K562 (cell line): ENCODE data around the gene TAF1B. TPM values are rescaled to one million over a fixed set of nuclear protein-coding genes. Genes with fewer than 3 reads are reported as not detected.

ENCODE experiments used
- CBX1 ChIP-seq: sonication (generic); IDR thresholded peaks from 2 replicates; pipeline ENCODE4 v1.6.1; 2016; ENCODE audit warnings: antibody characterized with exemption, low read depth, mild to moderate bottlenecking
- CBX8 ChIP-seq: fragments of 200-600 bp; sonication (generic); IDR thresholded peaks from 2 replicates; pipeline ENCODE4 v1.6.1; 2012; ENCODE audit warnings: borderline replicate concordance, mixed run types, low read depth, mild to moderate bottlenecking, moderate library complexity, mixed read lengths, low read length, control low read depth, inconsistent platforms; ENCODE audit not compliant: poor library complexity, severe bottlenecking; ENCODE audit errors: extremely low read depth
- CEBPB ChIP-seq: fragments of 450-650 bp; IDR thresholded peaks from 2 replicates; pipeline ENCODE4 v1.6.1; 2016; ENCODE audit warnings: missing genetic modification characterization, missing compliant biosample characterization
- CEBPG ChIP-seq, 3 experiments: fragments of 200-800 bp in 1 of 3; sonication (Bioruptor generic) in 1 of 3; sonication (generic) in 1 of 3; formaldehyde crosslinking in 1 of 3; IDR thresholded peaks in 2 of 3; conservative IDR thresholded peaks in 1 of 3; 2 replicates each; pipeline versions ENCODE4 v1.6.1 to v1.8.0; 2016 to 2022; ENCODE audit warnings: missing compliant biosample characterization in 2 of 3, missing genetic modification characterization in 2 of 3, mild to moderate bottlenecking in 1 of 3, missing genetic modification reagents in 1 of 3
- ETV1 ChIP-seq: fragments of 450-650 bp; conservative IDR thresholded peaks from 2 replicates; pipeline ENCODE4 v1.6.1; 2016; ENCODE audit warnings: missing genetic modification characterization, control low read depth, low read depth, missing compliant biosample characterization
- EWSR1 ChIP-seq: fragments of 450-650 bp; IDR thresholded peaks from 2 replicates; pipeline ENCODE4 v1.6.1; 2018; ENCODE audit warnings: borderline replicate concordance, mild to moderate bottlenecking, low read depth, moderate library complexity; ENCODE audit not compliant: partially characterized antibody
- FOXJ3 ChIP-seq: sonication (generic); formaldehyde crosslinking; IDR thresholded peaks from 2 replicates; pipeline ENCODE4 v1.4.0; 2020; ENCODE audit warnings: mild to moderate bottlenecking, missing genetic modification reagents
- GATAD2A ChIP-seq: fragments of 450-650 bp; IDR thresholded peaks from 2 replicates; pipeline ENCODE4 v1.6.1; 2017
- JUND ChIP-seq, 2 experiments: IDR thresholded peaks; 2 replicates in 1 of 2; 3 replicates in 1 of 2; pipeline ENCODE4 v1.6.1; 2011; ENCODE audit warnings: borderline replicate concordance in 2 of 2, low read depth in 2 of 2, low read length in 2 of 2, improper control_type of control experiment in 1 of 2, missing biosample characterization in 1 of 2, missing genetic modification characterization in 1 of 2, missing genetic modification reagents in 1 of 2
- NBN ChIP-seq: fragments of 450-650 bp; IDR thresholded peaks from 2 replicates; pipeline ENCODE4 v1.6.1; 2016; ENCODE audit warnings: low read depth, mild to moderate bottlenecking
- NCOA6 ChIP-seq: fragments of 450-650 bp; IDR thresholded peaks from 2 replicates; pipeline ENCODE4 v1.6.1; 2017; ENCODE audit warnings: mild to moderate bottlenecking
- OTX1 ChIP-seq: fragments of 450-650 bp; formaldehyde crosslinking; IDR thresholded peaks from 2 replicates; pipeline ENCODE4 v1.4.0; 2022; ENCODE audit warnings: mild to moderate bottlenecking
- RBM25 ChIP-seq: fragments of 200-400 bp; formaldehyde crosslinking; IDR thresholded peaks from 2 replicates; pipeline ENCODE4 v1.6.1; 2018; ENCODE audit warnings: low read length, low read depth, moderate library complexity; ENCODE audit not compliant: severe bottlenecking
- RHOXF2B ChIP-seq: fragments of 250-450 bp; sonication (Bioruptor Pico); conservative IDR thresholded peaks from 2 replicates; pipeline ENCODE4 v1.5.1; 2021
- SIN3A ChIP-seq, 2 experiments: fragments of 150-350 bp in 1 of 2; IDR thresholded peaks; 2 replicates each; pipeline ENCODE4 v1.6.1; 2011 to 2016; ENCODE audit warnings: borderline replicate concordance in 2 of 2, low read depth in 2 of 2, low read length in 2 of 2, mild to moderate bottlenecking in 2 of 2, moderate library complexity in 2 of 2; ENCODE audit not compliant: control insufficient read depth in 1 of 2
- SIN3B ChIP-seq: fragments of 450-650 bp; IDR thresholded peaks from 2 replicates; pipeline ENCODE4 v1.6.1; 2017; ENCODE audit warnings: low read depth, mild to moderate bottlenecking, moderate library complexity
- SMC3 ChIP-seq: conservative IDR thresholded peaks from 2 replicates; pipeline ENCODE4 v1.6.1; 2011; ENCODE audit warnings: low read depth, low read length, improper control_type of control experiment; ENCODE audit not compliant: insufficient read depth
- ZNF3 ChIP-seq: fragments of 250-450 bp; sonication (Bioruptor Pico); IDR thresholded peaks from 2 replicates; pipeline ENCODE4 v1.5.0; 2021; ENCODE audit warnings: mild to moderate bottlenecking, moderate library complexity
- ZNF584 ChIP-seq: fragments of 200-800 bp; sonication (Bioruptor generic); IDR thresholded peaks from 2 replicates; pipeline ENCODE4 v1.6.1; 2016; ENCODE audit warnings: low read depth, mild to moderate bottlenecking, missing genetic modification characterization, missing compliant biosample characterization
- ZNF766 ChIP-seq: fragments of 200-800 bp; sonication (Bioruptor generic); conservative IDR thresholded peaks from 2 replicates; pipeline ENCODE4 v1.6.1; 2016; ENCODE audit warnings: missing genetic modification characterization, missing compliant biosample characterization
- polyA plus RNA-seq, 8 experiments: library from polyadenylated mRNA; depleted of rRNA in 4 of 8; stranded (reverse) in 5 of 8; unstranded in 3 of 8; fragments of >200 nt; fragmentation: Nextera tagmentation in 2 of 8; fragmentation: Illumina TruSeq in 1 of 8; extraction: Ambion mirVana in 2 of 8; extraction: Trizol in 1 of 8; gene quantifications; 2 replicates each; pipeline versions ENCODE4 v1.2.1 to v1.2.3, GENCODE V29; 2011 to 2014; ENCODE audit warnings: inconsistent platforms in 1 of 8, missing spikeins in 1 of 8
- total RNA-seq, 7 experiments: library from RNA; depleted of rRNA in 6 of 7; stranded (reverse); fragments of >200 nt in 6 of 7; fragmentation: Illumina TruSeq in 2 of 7; extraction: Trizol in 2 of 7; gene quantifications; 2 replicates each; pipeline versions ENCODE4 v1.2.1 to v1.2.3, GENCODE V29; 2011 to 2021; ENCODE audit warnings: low replicate concordance in 1 of 7
- TF ChIP-seq, protein P1 (sequence below): sonication (generic); formaldehyde crosslinking; IDR thresholded peaks from 2 replicates; pipeline ENCODE4 v1.8.0; 2022; ENCODE audit warnings: missing genetic modification reagents, mild to moderate bottlenecking, moderate library complexity, borderline replicate concordance
- TF ChIP-seq, protein P2 (sequence below): sonication (generic); formaldehyde crosslinking; IDR thresholded peaks from 2 replicates; pipeline ENCODE4 v1.8.0; 2022; ENCODE audit warnings: mild to moderate bottlenecking, missing genetic modification reagents
- TF ChIP-seq, protein P3 (sequence below), 3 experiments: IDR thresholded peaks in 2 of 3; conservative IDR thresholded peaks in 1 of 3; 2 replicates each; pipeline ENCODE4 v1.5.1; 2011 to 2012; ENCODE audit warnings: low read length in 3 of 3, mild to moderate bottlenecking in 3 of 3, control low read depth in 2 of 3, improper control_type of control experiment in 1 of 3, inconsistent platforms in 1 of 3, low read depth in 1 of 3, mixed read lengths in 1 of 3, moderate library complexity in 1 of 3; ENCODE audit not compliant: insufficient read depth in 2 of 3

The TAF1B gene
- total and polyA plus RNA-seq, 9 of the 15 experiments (the other 6 are each of a cell fraction or from before 2014, with no cell fraction given): 8.8 to 25.1 (median 17.3) TPM

GRCh38 chr2:9813312-9814128 is 29.8 kb upstream of the TAF1B start (continued):
- no peak for TF ChIP-seq CBX1
- TF ChIP-seq JUND (IDR thresholded peaks at IDR 0.05; ENCODE audit: borderline replicate concordance, low read depth, low read length): 0 out of 2 replicates have a peak, but pooled peaks have one; percentile 36
- TF ChIP-seq JUND (tag; IDR thresholded peaks at IDR 0.05; ENCODE audit: borderline replicate concordance, low read depth, low read length): no peak; the same call in 2 of the 3 replicates
- TF ChIP-seq SMC3: peak; percentile 91
- no peak for TF ChIP-seq NBN
- TF ChIP-seq GATAD2A: no peak
- TF ChIP-seq ZNF766 (CRISPR knock-in tag): no peak
- no peak for TF ChIP-seq CEBPB (tag)
- TF ChIP-seq ZNF3 (CRISPR knock-in tag): no peak
- TF ChIP-seq NCOA6: no peak
- no peak for TF ChIP-seq FOXJ3 (CRISPR knock-in tag)
- TF ChIP-seq SIN3B: no peak
- no peak for TF ChIP-seq CBX8
- no peak for TF ChIP-seq EWSR1
- TF ChIP-seq, protein P1, sequence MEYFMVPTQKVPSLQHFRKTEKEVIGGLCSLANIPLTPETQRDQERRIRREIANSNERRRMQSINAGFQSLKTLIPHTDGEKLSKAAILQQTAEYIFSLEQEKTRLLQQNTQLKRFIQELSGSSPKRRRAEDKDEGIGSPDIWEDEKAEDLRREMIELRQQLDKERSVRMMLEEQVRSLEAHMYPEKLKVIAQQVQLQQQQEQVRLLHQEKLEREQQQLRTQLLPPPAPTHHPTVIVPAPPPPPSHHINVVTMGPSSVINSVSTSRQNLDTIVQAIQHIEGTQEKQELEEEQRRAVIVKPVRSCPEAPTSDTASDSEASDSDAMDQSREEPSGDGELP: peak; percentile 63; the same call in 1 of the 2 replicates
- TF ChIP-seq ETV1 (tag): no peak
- TF ChIP-seq SIN3A (IDR thresholded peaks at IDR 0.05; ENCODE audit: borderline replicate concordance in 2 of 2, control insufficient read depth in 1 of 2, low read depth in 2 of 2, low read length in 2 of 2): no peak
- TF ChIP-seq, protein P2, sequence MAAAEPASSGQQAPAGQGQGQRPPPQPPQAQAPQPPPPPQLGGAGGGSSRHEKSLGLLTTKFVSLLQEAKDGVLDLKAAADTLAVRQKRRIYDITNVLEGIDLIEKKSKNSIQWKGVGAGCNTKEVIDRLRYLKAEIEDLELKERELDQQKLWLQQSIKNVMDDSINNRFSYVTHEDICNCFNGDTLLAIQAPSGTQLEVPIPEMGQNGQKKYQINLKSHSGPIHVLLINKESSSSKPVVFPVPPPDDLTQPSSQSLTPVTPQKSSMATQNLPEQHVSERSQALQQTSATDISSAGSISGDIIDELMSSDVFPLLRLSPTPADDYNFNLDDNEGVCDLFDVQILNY (CRISPR knock-in tag): no peak
- TF ChIP-seq OTX1: no peak
- TF ChIP-seq RHOXF2B (CRISPR knock-in tag): no peak
- no peak for TF ChIP-seq CEBPG (CRISPR knock-in tag; IDR thresholded peaks at IDR 0.05)
- no peak for TF ChIP-seq CEBPG (tag; conservative IDR thresholded peaks at IDR 0.05 in 1 of 2, IDR thresholded peaks at IDR 0.05 in 1 of 2)
- no peak for TF ChIP-seq ZNF584 (CRISPR knock-in tag)
- TF ChIP-seq, protein P3, sequence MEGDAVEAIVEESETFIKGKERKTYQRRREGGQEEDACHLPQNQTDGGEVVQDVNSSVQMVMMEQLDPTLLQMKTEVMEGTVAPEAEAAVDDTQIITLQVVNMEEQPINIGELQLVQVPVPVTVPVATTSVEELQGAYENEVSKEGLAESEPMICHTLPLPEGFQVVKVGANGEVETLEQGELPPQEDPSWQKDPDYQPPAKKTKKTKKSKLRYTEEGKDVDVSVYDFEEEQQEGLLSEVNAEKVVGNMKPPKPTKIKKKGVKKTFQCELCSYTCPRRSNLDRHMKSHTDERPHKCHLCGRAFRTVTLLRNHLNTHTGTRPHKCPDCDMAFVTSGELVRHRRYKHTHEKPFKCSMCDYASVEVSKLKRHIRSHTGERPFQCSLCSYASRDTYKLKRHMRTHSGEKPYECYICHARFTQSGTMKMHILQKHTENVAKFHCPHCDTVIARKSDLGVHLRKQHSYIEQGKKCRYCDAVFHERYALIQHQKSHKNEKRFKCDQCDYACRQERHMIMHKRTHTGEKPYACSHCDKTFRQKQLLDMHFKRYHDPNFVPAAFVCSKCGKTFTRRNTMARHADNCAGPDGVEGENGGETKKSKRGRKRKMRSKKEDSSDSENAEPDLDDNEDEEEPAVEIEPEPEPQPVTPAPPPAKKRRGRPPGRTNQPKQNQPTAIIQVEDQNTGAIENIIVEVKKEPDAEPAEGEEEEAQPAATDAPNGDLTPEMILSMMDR (IDR thresholded peaks at IDR 0.05 in 2 of 3, conservative IDR thresholded peaks at IDR 0.05 in 1 of 3; ENCODE audit: insufficient read depth in 2 of 3, low read depth in 1 of 3, low read length in 3 of 3): peak; percentile 88 to 95 (median 90)
- no peak for TF ChIP-seq RBM25
